NB4 (cell line): ENCODE results near the gene CDH10.

Experiments used
- DNase-seq: peaks from one replicate; pipeline ENCODE4 v3.0.0; 2010; ENCODE audit warnings: low read depth
- H3K4me3 ChIP-seq: one replicate; pipeline ENCODE4 v1.5.1; 2011; ENCODE audit warnings: mild to moderate bottlenecking, low read depth, low read length, moderate library complexity
- MYC ChIP-seq: IDR thresholded peaks from 2 replicates; pipeline ENCODE4 v1.6.1; 2011; ENCODE audit warnings: low read depth, low read length
- POLR2A ChIP-seq: IDR thresholded peaks from 2 replicates; pipeline ENCODE4 v1.6.1; 2011; ENCODE audit warnings: mild to moderate bottlenecking; ENCODE audit not compliant: insufficient read length; ENCODE audit errors: extremely low read depth
- TF ChIP-seq, protein P1 (sequence below): IDR thresholded peaks from one replicate; pipeline ENCODE4 v1.5.1; 2012; ENCODE audit warnings: low read depth, low read length
- TF ChIP-seq, protein P2 (sequence below): IDR thresholded peaks from 2 replicates; pipeline ENCODE4 v1.6.1; 2011; ENCODE audit warnings: low read depth, low read length

CDH10 gene

DNA sequence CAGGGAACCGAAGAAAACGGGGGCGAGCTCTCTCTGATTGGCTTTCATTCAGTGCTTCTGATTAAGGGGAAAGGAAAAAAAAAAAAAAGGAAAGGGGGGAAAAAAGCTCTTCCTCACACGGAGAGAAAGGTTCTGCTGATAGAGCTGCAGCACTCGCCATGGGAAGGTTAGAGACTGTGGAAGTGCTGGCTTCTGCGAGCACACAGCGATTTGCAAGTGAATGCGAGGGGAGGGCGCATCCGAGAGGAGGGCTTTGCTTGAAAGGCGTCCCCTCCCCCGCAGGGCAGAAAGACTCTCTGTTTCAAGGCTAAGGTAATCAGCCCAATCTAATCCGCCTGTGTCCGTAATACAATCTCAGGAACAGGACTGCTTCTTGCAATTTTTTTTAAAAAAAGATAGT is at the start of gene CDH10:
Gene CDH10 (minus strand): TSS at position 218 of the 400 bp plus-strand sequence. CDS start 51,488 bp downstream, outside the sequence.
- H3K4me3 ChIP-seq = no peak within 1 kb of the TSS
- TF ChIP-seq POLR2A (no peak), MYC (no peak)
- TF ChIP-seq, protein P1, sequence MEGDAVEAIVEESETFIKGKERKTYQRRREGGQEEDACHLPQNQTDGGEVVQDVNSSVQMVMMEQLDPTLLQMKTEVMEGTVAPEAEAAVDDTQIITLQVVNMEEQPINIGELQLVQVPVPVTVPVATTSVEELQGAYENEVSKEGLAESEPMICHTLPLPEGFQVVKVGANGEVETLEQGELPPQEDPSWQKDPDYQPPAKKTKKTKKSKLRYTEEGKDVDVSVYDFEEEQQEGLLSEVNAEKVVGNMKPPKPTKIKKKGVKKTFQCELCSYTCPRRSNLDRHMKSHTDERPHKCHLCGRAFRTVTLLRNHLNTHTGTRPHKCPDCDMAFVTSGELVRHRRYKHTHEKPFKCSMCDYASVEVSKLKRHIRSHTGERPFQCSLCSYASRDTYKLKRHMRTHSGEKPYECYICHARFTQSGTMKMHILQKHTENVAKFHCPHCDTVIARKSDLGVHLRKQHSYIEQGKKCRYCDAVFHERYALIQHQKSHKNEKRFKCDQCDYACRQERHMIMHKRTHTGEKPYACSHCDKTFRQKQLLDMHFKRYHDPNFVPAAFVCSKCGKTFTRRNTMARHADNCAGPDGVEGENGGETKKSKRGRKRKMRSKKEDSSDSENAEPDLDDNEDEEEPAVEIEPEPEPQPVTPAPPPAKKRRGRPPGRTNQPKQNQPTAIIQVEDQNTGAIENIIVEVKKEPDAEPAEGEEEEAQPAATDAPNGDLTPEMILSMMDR = no peak
- TF ChIP-seq, protein P2, sequence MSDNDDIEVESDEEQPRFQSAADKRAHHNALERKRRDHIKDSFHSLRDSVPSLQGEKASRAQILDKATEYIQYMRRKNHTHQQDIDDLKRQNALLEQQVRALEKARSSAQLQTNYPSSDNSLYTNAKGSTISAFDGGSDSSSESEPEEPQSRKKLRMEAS = no peak
- no peak for DNase-seq

DNA sequence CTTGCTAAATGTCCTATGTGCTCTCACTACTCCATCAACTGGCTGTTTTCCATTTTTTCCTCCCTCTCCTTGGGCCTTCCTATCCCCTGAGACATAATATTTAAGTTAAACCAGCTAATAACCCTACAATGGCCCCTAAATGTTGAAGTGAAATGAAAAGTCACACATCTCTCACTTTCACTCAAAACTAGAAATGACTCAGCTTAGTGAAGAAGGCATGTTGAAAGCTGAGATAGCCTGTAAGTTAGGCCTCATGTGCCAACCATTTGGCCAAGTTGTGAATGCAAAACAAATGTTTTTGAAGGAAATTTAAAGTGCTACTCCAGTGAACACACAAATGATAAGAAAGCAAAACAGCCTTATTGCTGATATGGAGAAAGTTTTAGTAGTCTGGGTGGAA is 48.8 kb upstream of the CDH10 start:
- no peak for DNase-seq
- no peak overlapping the region for H3K4me3 ChIP-seq
- TF ChIP-seq POLR2A (no peak), MYC (no peak)
- TF ChIP-seq, protein P1 = no peak
- TF ChIP-seq, protein P2 = no peak

DNA sequence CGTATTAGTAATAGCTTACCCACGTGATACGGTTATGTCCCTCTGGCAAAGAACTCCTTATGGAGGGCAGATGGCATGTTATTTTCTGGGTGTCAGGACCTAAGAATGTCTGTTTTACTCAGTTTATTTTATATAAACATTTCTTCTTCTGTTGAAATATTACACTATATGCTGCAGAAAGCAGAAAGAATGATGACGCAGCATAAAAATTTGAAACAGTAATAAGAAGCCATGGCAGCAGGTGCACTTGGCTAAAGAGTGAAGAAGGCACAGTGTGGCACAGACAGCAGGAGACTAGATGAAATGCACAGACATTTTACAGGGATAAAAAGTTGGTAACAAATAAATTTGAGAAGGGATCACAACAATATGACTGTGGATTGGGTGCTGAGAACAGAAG is 46.3 kb upstream of the CDH10 start:
- no peak overlapping the region for H3K4me3 ChIP-seq
- TF ChIP-seq, protein P1 = no peak
- TF ChIP-seq MYC = no peak
- TF ChIP-seq POLR2A = no peak
- TF ChIP-seq, protein P2 = no peak
- no peak for DNase-seq

DNA sequence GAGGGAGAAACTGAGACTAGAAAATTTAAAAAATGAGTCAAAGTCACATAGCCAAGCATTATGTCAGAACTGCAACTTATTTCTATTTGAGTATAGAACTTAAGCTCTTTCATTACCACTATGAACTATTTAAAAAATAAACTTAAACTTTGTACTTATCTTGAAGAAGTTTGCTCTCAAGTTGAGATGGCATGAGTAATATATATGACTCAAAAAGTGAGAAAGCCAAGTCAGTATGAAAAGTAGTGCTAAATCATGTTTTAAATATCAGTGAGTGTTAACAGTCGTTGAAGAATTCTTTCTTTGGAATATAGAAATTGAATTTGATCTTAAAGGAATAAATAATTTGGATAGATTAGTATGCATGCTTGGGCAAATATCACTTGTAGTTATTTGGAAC is 36.3 kb upstream of the CDH10 start:
- no peak overlapping the region for H3K4me3 ChIP-seq
- TF ChIP-seq MYC (no peak), POLR2A (no peak)
- TF ChIP-seq, protein P2 = no peak
- TF ChIP-seq, protein P1 = no peak
- DNase-seq = no peak

DNA sequence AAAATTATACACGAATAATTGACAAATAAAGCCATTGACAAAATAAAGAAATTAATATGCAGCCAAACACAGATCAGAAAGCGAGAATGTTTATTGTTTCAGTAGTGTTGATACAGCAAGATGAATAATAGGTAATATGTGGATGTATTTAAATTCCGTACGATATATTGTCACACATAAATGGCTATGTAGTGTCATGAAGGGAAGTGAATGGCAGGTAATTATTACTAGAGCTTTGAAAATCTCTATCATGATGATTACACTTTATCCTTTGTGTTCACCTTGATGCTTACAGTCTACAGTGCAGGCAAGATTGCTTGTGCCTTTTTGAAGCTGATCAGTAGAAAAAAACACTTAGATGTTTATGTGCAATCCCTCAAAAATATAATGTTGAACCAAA is 23.3 kb upstream of the CDH10 start:
- TF ChIP-seq, protein P2 = no peak
- TF ChIP-seq, protein P1 = no peak
- TF ChIP-seq MYC = no peak
- TF ChIP-seq POLR2A = no peak
- no peak overlapping the region for H3K4me3 ChIP-seq
- DNase-seq = no peak

DNA sequence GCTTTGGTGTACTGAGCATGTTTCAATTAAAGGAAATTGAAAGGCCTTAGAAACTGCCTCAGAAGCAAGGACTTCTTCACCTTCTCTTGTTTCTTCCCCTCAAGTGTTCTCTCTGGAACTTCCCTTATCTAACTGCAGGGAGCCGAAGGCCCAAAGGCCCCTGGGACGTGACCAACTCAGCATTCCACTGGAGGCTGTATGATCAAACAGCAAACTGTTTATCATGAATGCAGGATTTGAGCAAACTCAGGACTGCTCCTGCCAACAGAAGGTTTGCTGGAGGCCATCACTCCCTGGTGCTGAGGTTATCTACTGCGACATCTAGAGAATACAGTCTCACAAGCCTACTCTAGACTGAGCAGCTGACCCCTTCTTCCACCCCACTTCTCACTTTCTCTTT is 4.8 kb upstream of the CDH10 start:
- DNase-seq = no peak
- TF ChIP-seq POLR2A = no peak

More for the DNA sequence above, 4.8 kb upstream of the CDH10 start:
- H3K4me3 ChIP-seq = no peak overlapping the region
